Measurements from ENCODE around the gene DNASE1L2.
"Not testable (repeated sequence)": the region's sequence is repeated elsewhere in the genome, so short reads cannot be mapped to it uniquely, and the experiment has no call there.

The DNASE1L2 gene

GRCh38 chr16:2238838-2239675, 2.8 kb downstream of the DNASE1L2 start:
- DNase-seq (ENCODE audit: low spot score) = no peak

GRCh38 chr16:2240331-2240730, 4.1 kb downstream of the DNASE1L2 start:
- not testable (repeated sequence) for DNase-seq (ENCODE audit: low spot score)

- DNase-seq (ENCODE audit: low spot score) = no peak
Observed at GRCh38 chr16:2242598-2242997, 6.4 kb downstream of the DNASE1L2 start.

GRCh38 chr16:2243031-2243528, 6.8 kb downstream of the DNASE1L2 start:
- DNase-seq (ENCODE audit: low spot score) = no peak

GRCh38 chr16:2243781-2244180, 7.5 kb downstream of the DNASE1L2 start:
- no peak for DNase-seq (ENCODE audit: low spot score)

- no peak for DNase-seq (ENCODE audit: low spot score)
Observed at GRCh38 chr16:2244301-2244700, 8.1 kb downstream of the DNASE1L2 start.

- no peak for DNase-seq (ENCODE audit: low spot score)
Observed at GRCh38 chr16:2244926-2245795, 8.9 kb downstream of the DNASE1L2 start.

- no peak for DNase-seq (ENCODE audit: low spot score)
Observed at GRCh38 chr16:2246301-2246885, 10.1 kb downstream of the DNASE1L2 start.

- no peak for DNase-seq (ENCODE audit: low spot score)
Observed at GRCh38 chr16:2250652-2251295, 14.5 kb downstream of the DNASE1L2 start.

GRCh38 chr16:2251296-2252111, 15.3 kb downstream of the DNASE1L2 start, which contains the start of gene ECI1:
Gene ECI1 (minus strand): TSS chr16:2251587. CDS start chr16:2251566, 21 bp downstream.
- peak; percentile 95 for DNase-seq (ENCODE audit: low spot score)

GRCh38 chr16:2252806-2253148, 16.5 kb downstream of the DNASE1L2 start:
- peak; percentile 70 for DNase-seq (ENCODE audit: low spot score)

- no peak for DNase-seq (ENCODE audit: low spot score)
Observed at GRCh38 chr16:2253293-2253692, 17.0 kb downstream of the DNASE1L2 start.

GRCh38 chr16:2256531-2257140, 20.4 kb downstream of the DNASE1L2 start:
- no peak for DNase-seq (ENCODE audit: low spot score)

- no peak for DNase-seq (ENCODE audit: low spot score)
Observed at GRCh38 chr16:2257726-2258125, 21.5 kb downstream of the DNASE1L2 start.

GRCh38 chr16:2258530-2258929, 22.3 kb downstream of the DNASE1L2 start:
- not testable (repeated sequence) for DNase-seq (ENCODE audit: low spot score)

- no peak for DNase-seq (ENCODE audit: low spot score)
Observed at GRCh38 chr16:2260250-2260649, 24.0 kb downstream of the DNASE1L2 start.

- DNase-seq (ENCODE audit: low spot score) = not testable (repeated sequence)
Observed at GRCh38 chr16:2263026-2263425, 26.8 kb downstream of the DNASE1L2 start.

GRCh38 chr16:2266887-2267286, 30.6 kb downstream of the DNASE1L2 start:
- not testable (repeated sequence) for DNase-seq (ENCODE audit: low spot score)

- DNase-seq (ENCODE audit: low spot score) = not testable (repeated sequence)
Observed at GRCh38 chr16:2267505-2267912, 31.3 kb downstream of the DNASE1L2 start.

- peak; percentile 99 for DNase-seq (ENCODE audit: low spot score)
Observed at GRCh38 chr16:2267913-2268666, 31.8 kb downstream of the DNASE1L2 start, which contains the start of gene RNPS1. Gene RNPS1 (minus strand): TSS chr16:2268126. CDS start chr16:2264643, 3,483 bp downstream.

Measured in germinal center (tissue), 1 donor.